Omental fat pad (tissue), 4 donors: ENCODE measurements around the gene NAA15. TPM values are rescaled to one million over a fixed set of nuclear protein-coding genes. Genes with fewer than 3 reads are reported as not detected.

ENCODE experiments used
- ATAC-seq: fragments of 150-250 bp; one replicate; pipeline ENCODE4 v1.9.1; 2016; ENCODE audit warnings: mild to moderate bottlenecking, moderate library complexity; ENCODE audit not compliant: low FRiP score
- DNase-seq: peaks from one replicate; pipeline ENCODE4 v3.0.0-alpha.2; 2019; ENCODE audit warnings: low spot score
- CTCF ChIP-seq, 3 donors: fragments of 450-650 bp; IDR thresholded peaks; one replicate each; pipeline ENCODE4 v1.5.1; 2016 to 2017; ENCODE audit warnings: antibody characterized with exemption in 3 of 3, mild to moderate bottlenecking in 3 of 3, moderate library complexity in 2 of 3
- total RNA-seq, 4 donors: library from RNA; depleted of rRNA; stranded (reverse); fragments of >200 nt; gene quantifications; one replicate each; pipeline ENCODE4 v1.1.0, GENCODE V29; 2016

The NAA15 gene
- total RNA-seq, 4 donors from 2014 or later = 25.7 to 70.9 (median 32.0) TPM

DNA sequence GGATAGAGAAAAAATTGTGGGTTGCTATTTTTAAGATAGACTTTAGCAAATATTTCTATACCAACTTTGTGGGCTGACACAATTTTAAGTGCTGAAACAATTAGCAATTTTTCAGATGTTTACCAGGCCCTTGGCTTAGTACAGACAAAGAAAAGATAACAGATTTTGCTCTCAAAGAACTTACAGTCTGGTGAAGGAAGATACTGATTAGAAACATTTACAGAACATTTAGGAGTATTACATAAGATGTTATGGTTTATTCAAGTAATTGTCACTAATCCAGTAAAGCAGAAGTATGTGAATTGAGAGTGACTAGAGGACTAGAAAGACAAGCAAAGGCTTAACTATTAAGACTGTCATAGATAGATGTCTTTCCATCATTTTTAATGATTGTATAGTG is 36.3 kb downstream of the NAA15 start:
- no peak for TF ChIP-seq CTCF (IDR thresholded peaks at IDR 0.05)
- DNase-seq = no peak
- ATAC-seq = no peak

DNA sequence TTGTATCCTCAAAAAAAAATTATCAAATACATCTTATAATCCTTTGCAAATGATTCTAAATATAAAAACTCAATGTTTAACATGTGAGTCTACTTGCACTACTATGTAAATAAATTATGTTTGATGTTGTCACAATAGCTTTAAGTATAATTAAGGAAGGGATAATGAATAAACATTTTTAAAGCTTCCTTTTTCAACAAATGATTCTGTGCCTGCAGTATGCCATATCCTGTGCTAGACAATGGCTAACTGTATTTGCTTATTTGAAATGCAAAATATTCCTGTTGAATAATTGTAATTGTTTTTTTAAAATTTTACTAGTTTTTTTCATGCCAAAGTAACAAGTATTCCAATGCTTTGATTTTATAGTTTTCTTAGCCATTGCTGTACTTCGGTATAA is 60.0 kb downstream of the NAA15 start:
- no peak for TF ChIP-seq CTCF (IDR thresholded peaks at IDR 0.05)
- ATAC-seq = no peak
- no peak for DNase-seq

DNA sequence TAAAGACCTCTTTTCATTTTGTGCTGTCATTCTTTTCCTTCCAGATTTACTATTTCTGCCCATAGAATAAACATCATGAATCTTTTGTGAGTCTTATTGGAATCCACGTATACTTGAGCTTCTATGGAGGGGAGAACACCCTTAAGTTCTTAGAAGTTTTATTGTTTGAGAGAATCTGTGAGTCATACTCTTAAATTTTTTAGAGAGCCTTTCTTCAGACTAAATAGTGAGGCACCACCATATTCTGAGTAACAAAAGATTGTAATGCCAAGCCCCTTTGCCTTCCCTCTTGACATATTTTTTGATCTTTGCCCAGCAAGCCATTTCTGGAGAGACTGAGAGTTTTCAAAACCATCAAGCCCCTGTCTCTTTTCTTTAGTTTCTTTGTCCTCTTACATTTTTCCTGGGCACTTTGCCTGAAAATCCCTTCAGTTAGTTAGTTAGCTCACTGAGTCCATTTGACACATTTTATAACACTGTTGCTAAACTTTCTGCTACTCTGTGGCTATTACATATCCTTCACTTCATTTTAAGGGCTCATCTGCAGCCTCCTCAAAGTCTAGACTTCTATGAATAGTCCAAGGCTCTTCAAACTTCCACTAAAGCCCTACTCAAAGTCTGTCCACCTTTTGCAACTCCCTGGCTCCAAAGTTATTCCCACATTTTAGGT is 66.3 kb downstream of the NAA15 start:
- TF ChIP-seq CTCF (IDR thresholded peaks at IDR 0.05) = no peak
- DNase-seq = no peak
- ATAC-seq = no peak

- ATAC-seq (no peak), DNase-seq (no peak)
- no peak for TF ChIP-seq CTCF (IDR thresholded peaks at IDR 0.05)
Observed at GRCh38 chr4:139368998-139369397, 67.7 kb downstream of the NAA15 start.

DNA sequence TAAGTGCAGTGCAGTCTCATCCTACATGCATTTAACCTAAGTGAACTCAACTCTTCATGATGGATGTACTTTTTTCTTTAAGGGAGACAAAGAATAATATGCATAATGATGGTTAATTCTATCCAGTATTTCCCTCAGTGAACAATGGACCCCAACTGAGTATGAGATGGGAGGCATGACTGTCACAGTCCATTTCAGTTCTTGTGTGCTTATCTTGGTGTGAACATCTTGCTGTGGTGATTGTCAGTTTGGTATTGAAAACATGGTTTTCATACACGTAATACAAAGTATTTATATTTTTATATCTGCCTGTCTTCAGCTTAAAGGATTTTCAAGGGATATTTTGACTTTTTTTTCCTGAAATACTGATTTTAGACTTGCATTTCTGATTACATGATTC is 72.9 kb downstream of the NAA15 start:
- DNase-seq = no peak
- no peak for ATAC-seq
- no peak for TF ChIP-seq CTCF (IDR thresholded peaks at IDR 0.05)

- DNase-seq (no peak), ATAC-seq (no peak)
- no peak for TF ChIP-seq CTCF (IDR thresholded peaks at IDR 0.05)
Observed at GRCh38 chr4:139386421-139386820, 85.1 kb downstream of the NAA15 start.

DNA sequence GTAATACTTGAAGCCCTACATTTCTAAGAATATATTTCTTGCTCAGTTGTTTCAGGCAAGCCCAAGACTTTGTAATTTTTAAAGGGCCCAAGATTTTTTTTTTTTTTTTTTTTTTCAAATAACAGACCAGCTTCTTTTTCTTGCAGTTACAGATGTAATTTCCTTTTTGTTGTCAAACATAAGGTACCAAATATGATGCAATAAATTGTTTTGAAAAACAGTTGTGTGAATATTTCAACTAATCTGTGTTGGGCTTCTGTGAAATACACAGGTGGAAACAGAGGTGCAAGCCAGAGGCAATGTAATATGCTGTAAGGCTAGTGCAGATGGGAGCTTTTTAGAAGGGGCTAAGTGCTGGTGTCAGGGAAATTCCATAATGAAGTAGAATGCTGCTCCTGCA is 87.8 kb downstream of the NAA15 start:
- no peak for ATAC-seq
- no peak for DNase-seq
- TF ChIP-seq CTCF (IDR thresholded peaks at IDR 0.05) = no peak
